HFFc6 (cell line): ENCODE results near the gene ACAA2. TPM values are rescaled to one million over a fixed set of nuclear protein-coding genes. Genes with fewer than 3 reads are reported as not detected.

ENCODE experiments used
- DNase-seq: peaks from one replicate; pipeline ENCODE4 v3.0.0-alpha.2; 2018
- H3K27ac Mint-ChIP-seq: 2 replicates; pipeline ENCODE4 v1.8.0; 2020; ENCODE audit warnings: mild to moderate bottlenecking, mixed read lengths
- H3K27me3 Mint-ChIP-seq: 2 replicates; pipeline ENCODE4 v1.8.0; 2021; ENCODE audit warnings: mild to moderate bottlenecking, moderate library complexity, mixed read lengths; ENCODE audit not compliant: insufficient read depth
- H3K36me3 Mint-ChIP-seq: 2 replicates; pipeline ENCODE4 v1.8.0; 2021; ENCODE audit warnings: low read depth, mixed read lengths
- H3K4me1 Mint-ChIP-seq: 2 replicates; pipeline ENCODE4 v1.8.0; 2020; ENCODE audit warnings: low read depth, mixed read lengths
- H3K4me3 Mint-ChIP-seq: 2 replicates; pipeline ENCODE4 v1.8.0; 2020; ENCODE audit warnings: mild to moderate bottlenecking, moderate library complexity, mixed read lengths
- H3K9me3 Mint-ChIP-seq: 2 replicates; pipeline ENCODE4 v1.8.0; 2020; ENCODE audit warnings: mild to moderate bottlenecking, mixed read lengths
- total RNA-seq, 6 experiments: library from RNA; stranded (reverse); fragmentation: NEBNext Ultra II Directional; extraction: Animal tissue kit (Norgen Biotek cat#: 25700); gene quantifications; 2 replicates in 1 of 6; 3 replicates in 5 of 6; pipeline ENCODE4 v1.2.3, GENCODE V29; 2021
- TF ChIP-seq, protein P1 (sequence below): fragments of 200-600 bp; sonication (generic); IDR thresholded peaks from 2 replicates; pipeline ENCODE4 v1.5.0; 2021; ENCODE audit warnings: antibody characterized with exemption, mild to moderate bottlenecking

ACAA2 gene
- total RNA-seq, 6 experiments from 2014 or later, result 6.3 to 23.3 (median 7.1) TPM

DNA sequence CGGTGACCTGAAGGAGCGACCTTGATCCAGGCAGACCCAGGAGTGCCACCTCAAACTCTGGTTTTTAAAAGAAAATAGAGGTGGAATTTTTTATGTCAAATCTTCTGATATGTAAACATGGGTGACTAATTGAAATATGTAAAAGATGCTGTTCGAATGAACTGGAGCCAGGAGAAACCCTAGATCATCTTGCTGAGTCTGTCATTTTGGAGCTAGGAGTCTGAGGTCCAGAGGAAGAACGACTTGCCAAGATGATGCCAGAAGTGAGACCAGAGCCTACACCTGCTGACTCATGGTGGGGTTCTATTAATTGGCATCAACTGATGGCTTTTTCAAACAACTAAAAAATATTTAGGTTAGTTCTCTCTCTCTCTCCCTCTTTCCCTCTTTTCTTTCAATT, 74.1 kb downstream of the ACAA2 start:
- H3K27me3 Mint-ChIP-seq, result peaks cover 25% of the 10 kb centered on the region
- TF ChIP-seq, protein P1, sequence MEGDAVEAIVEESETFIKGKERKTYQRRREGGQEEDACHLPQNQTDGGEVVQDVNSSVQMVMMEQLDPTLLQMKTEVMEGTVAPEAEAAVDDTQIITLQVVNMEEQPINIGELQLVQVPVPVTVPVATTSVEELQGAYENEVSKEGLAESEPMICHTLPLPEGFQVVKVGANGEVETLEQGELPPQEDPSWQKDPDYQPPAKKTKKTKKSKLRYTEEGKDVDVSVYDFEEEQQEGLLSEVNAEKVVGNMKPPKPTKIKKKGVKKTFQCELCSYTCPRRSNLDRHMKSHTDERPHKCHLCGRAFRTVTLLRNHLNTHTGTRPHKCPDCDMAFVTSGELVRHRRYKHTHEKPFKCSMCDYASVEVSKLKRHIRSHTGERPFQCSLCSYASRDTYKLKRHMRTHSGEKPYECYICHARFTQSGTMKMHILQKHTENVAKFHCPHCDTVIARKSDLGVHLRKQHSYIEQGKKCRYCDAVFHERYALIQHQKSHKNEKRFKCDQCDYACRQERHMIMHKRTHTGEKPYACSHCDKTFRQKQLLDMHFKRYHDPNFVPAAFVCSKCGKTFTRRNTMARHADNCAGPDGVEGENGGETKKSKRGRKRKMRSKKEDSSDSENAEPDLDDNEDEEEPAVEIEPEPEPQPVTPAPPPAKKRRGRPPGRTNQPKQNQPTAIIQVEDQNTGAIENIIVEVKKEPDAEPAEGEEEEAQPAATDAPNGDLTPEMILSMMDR, result no peak

DNA sequence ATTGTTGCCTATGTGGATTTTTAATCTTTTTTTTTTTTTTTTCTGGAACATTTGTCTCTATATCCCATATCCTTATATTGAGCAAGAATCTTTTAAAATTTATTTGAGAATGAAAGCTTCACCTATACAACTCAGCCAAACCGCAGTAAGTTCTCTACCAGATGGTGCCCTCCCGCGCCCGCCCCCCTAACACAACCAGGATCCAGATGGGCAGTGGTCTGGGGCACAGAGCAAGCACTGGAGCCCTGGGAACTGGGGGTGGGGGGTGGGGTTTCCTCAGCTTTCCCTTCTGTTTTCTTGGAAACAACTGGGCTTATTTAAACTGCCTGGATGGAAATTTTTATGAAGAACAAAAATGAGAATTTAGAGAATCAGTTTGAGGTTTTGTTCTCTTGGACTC, 74.6 kb downstream of the ACAA2 start:
- H3K4me1 Mint-ChIP-seq, result peaks cover 16% of the 10 kb centered on the region

More for the DNA sequence above, 74.1 kb downstream of the ACAA2 start:
- Mint-ChIP-seq H3K9me3 (no peaks in the 10 kb centered on the region), H3K4me3 (no peak overlapping the region), H3K27ac (no peak overlapping the region), H3K36me3 (no peaks in the 10 kb centered on the region), H3K4me1 (peaks cover 14% of the 10 kb centered on the region)
- no peak for DNase-seq

DNA sequence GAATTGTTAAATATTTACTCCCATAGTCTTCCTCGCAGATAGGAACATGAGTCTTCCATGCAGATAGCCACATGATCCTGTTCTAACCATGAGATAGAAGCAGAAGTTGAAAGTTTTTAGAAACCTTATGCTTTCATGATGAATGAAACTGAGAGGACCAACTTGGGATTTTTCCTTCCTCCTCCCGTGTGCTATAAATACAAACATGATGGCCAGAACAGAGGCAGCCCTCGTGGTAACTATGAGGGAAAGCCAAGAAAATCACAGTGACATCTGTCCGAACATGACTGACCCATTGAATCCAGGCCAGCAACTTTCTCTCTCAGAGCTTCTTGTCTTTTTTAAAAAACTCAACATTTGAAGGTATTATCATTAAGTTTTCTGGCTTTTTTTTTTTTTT, 78.5 kb downstream of the ACAA2 start:
- Mint-ChIP-seq H3K4me1 (peaks cover 17% of the 10 kb centered on the region), H3K4me3 (no peak overlapping the region), H3K27me3 (peaks cover 34% of the 10 kb centered on the region), H3K9me3 (no peaks in the 10 kb centered on the region), H3K27ac (no peak overlapping the region), H3K36me3 (no peaks in the 10 kb centered on the region)
- no peak for DNase-seq
- TF ChIP-seq, protein P1, result no peak

More for the DNA sequence above, 74.6 kb downstream of the ACAA2 start:
- Mint-ChIP-seq H3K27me3 (peaks cover 29% of the 10 kb centered on the region), H3K36me3 (no peaks in the 10 kb centered on the region), H3K27ac (no peak overlapping the region), H3K4me3 (no peak overlapping the region), H3K9me3 (no peaks in the 10 kb centered on the region)
- no peak for DNase-seq
- TF ChIP-seq, protein P1, result no peak

DNA sequence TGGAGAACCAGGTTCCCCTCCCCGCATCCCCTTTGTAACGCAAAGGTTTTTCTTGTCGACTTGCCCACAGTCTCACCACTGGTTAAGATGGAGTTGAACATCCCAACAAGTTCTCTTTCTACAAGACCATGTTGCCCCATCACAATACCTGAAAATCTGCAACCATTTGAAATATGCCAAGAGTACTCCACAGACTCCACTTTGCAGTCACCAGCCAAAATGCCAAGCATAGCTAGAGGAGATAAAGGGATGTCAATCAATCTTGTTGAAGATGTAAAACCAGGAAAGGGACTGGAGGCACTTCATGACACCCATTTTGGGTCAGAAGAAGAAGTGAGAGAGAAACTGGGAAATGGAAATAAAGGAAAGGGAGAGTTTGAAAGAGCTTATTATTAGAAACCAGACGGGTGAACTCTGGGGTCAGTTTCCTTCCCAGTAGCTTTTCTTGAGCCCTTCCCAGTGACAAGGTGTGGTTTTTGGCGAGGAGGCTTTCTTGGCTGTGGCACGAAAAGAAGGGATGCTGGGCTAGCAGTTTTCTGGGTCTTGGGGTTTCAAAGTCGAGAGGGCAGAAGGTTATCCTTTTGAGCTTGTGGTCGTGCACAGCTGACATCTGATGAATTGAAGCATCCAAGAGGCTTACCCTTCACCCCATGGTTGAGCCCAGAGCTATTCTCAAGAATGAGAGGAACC, 79.3 kb downstream of the ACAA2 start:
- Mint-ChIP-seq H3K36me3 (no peaks in the 10 kb centered on the region), H3K27ac (no peak overlapping the region), H3K4me1 (peaks cover 21% of the 10 kb centered on the region), H3K4me3 (no peak overlapping the region), H3K9me3 (no peaks in the 10 kb centered on the region), H3K27me3 (peaks cover 34% of the 10 kb centered on the region)
- DNase-seq, result no peak
- TF ChIP-seq, protein P1, result no peak

DNA sequence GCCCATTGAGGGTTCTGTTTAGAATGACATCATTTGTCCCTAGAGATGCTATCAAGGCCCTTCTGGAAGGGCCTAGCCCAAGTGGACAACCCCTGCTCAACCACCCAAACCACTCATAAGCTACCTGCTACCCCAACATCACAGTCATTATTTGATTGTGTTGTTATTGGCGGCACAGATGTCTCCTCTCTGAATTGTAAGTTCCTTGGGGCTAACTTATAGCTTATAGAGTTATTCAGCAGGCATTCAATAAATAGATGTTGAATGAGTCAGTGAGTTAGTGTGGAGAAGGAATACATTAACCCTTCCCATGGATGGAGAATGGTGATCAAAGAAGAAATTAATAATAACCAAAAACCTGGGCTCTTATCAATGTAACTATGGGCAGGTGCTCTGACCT, 80.0 kb downstream of the ACAA2 start:
- DNase-seq, result peak; percentile 6
- Mint-ChIP-seq H3K4me3 (no peak overlapping the region), H3K27ac (no peak overlapping the region), H3K4me1 (peaks cover 21% of the 10 kb centered on the region), H3K27me3 (peaks cover 32% of the 10 kb centered on the region), H3K9me3 (no peaks in the 10 kb centered on the region), H3K36me3 (no peaks in the 10 kb centered on the region)
- TF ChIP-seq, protein P1, result no peak
